KMS-11 (cell line): Measurements from ENCODE around the gene CYTH2.
A peak's percentile ranks its signal among the peaks of the same experiment; 100 is the strongest.

ENCODE experiments used
- H2AFZ ChIP-seq: fragments of 200-600 bp; sonication (generic); 2 replicates; pipeline ENCODE4 v1.6.1; 2016; ENCODE audit warnings: antibody characterized with exemption, mixed run types, low read depth
- H3K27ac ChIP-seq: fragments of 200-600 bp; sonication (generic); 2 replicates; pipeline ENCODE4 v1.6.1; 2016; ENCODE audit warnings: mild to moderate bottlenecking, mixed run types
- H3K27me3 ChIP-seq: fragments of 200-600 bp; sonication (generic); 2 replicates; pipeline ENCODE4 v1.6.1; 2017; ENCODE audit warnings: mild to moderate bottlenecking, low read depth, mixed run types, moderate library complexity; ENCODE audit not compliant: insufficient read depth
- H3K36me3 ChIP-seq: fragments of 200-600 bp; sonication (generic); 2 replicates; pipeline ENCODE4 v1.6.1; 2017; ENCODE audit warnings: mild to moderate bottlenecking, mixed run types; ENCODE audit not compliant: insufficient read depth
- H3K4me1 ChIP-seq: fragments of 200-600 bp; sonication (generic); 2 replicates; pipeline ENCODE4 v1.6.1; 2016; ENCODE audit warnings: mild to moderate bottlenecking, low read depth, mixed run types; ENCODE audit not compliant: poor library complexity, severe bottlenecking
- H3K4me2 ChIP-seq: fragments of 200-600 bp; sonication (generic); 2 replicates; pipeline ENCODE4 v1.7.0; 2016; ENCODE audit warnings: mild to moderate bottlenecking, mixed run types
- H3K4me3 ChIP-seq: fragments of 200-600 bp; sonication (generic); IDR thresholded peaks from 2 replicates; pipeline ENCODE4 v1.6.1; 2017; ENCODE audit warnings: low read depth, low read length, mixed read lengths; ENCODE audit not compliant: insufficient read depth
- H3K79me2 ChIP-seq: fragments of 200-600 bp; sonication (generic); 2 replicates; pipeline ENCODE4 v1.6.1; 2016; ENCODE audit warnings: low read depth, mixed run types; ENCODE audit not compliant: insufficient read depth
- H3K9ac ChIP-seq: fragments of 200-600 bp; sonication (generic); 2 replicates; pipeline ENCODE4 v1.6.1; 2016; ENCODE audit warnings: mild to moderate bottlenecking, mixed run types
- H4K20me1 ChIP-seq: fragments of 200-600 bp; sonication (generic); 2 replicates; pipeline ENCODE4 v1.6.1; 2016; ENCODE audit warnings: mild to moderate bottlenecking, mixed run types; ENCODE audit not compliant: insufficient read depth
- CTCF ChIP-seq: fragments of 200-600 bp; sonication (generic); conservative IDR thresholded peaks from 2 replicates; pipeline ENCODE4 v1.6.1; 2017; ENCODE audit warnings: low read depth, mild to moderate bottlenecking, antibody characterized with exemption, low read length, moderate library complexity, mixed read lengths

CYTH2 gene

DNA sequence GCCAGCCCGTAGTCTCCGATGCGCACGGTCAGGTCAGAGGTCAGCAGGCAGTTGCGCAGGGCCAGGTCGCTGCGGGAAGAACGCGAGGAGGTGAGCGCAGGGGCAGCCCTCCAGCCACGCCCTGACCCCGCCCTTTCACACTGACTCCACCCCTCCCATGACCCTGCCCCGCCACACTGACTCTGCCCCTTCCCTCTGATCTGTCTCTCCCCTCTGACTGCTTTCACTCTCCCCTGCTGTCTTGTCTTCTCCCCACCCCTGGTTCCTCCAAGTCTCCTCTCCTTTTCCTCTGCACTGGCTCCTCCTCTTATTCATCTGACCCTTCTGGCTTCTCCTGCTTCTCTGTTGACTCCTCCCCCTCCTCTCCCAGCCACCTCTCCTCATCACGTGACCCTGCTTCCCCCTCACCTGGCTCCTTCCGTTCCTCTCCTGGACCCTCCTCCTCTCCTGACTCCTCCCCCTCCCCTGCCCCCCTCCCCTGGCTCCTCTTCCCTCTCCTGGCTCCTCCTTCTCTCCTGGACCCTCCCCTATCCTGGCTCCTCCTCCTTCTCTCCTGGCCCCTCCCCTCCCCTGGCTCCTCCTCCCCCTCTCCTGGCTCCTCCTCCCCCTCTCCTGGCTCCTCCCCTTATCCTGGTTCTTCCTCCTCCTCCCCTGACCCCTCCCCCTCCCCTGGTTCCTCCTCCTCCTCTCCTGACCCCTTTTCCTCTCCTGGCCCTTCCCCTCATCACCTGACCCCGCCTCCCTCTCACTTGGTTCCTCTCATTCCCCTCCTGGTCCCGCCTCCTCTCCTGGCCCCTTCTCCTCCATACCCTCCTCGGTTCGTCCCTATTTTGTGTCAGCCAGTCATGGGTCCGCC, 32.6 kb downstream of the CYTH2 start:
- Histone ChIP-seq H3K79me2 (no peaks in the 10 kb centered on the region), H3K4me3 (no peak overlapping the region), H3K4me2 (peak overlapping the region; percentile 92), H3K9ac (no peak overlapping the region), H3K27me3 (peaks cover 72% of the 10 kb centered on the region), H3K27ac (no peak overlapping the region), H2AFZ (peak overlapping the region; percentile 90), H3K36me3 (no peaks in the 10 kb centered on the region), H4K20me1 (no peaks in the 10 kb centered on the region), H3K4me1 (peaks cover 12% of the 10 kb centered on the region)
- TF ChIP-seq CTCF = no peak

- no peaks in the 10 kb centered on the region for H4K20me1 ChIP-seq
- peaks cover 72% of the 10 kb centered on the region for H3K27me3 ChIP-seq
- H2AFZ ChIP-seq = peak overlapping the region; percentile 49
- no peak overlapping the region for H3K4me3 ChIP-seq
- no peak overlapping the region for H3K27ac ChIP-seq
- no peaks in the 10 kb centered on the region for H3K36me3 ChIP-seq
- H3K4me2 ChIP-seq = peak overlapping the region; percentile 57
- no peak for TF ChIP-seq CTCF
- no peak overlapping the region for H3K9ac ChIP-seq
- no peaks in the 10 kb centered on the region for H3K79me2 ChIP-seq
- peaks cover 12% of the 10 kb centered on the region for H3K4me1 ChIP-seq
These were observed 33.3 kb downstream of the CYTH2 start for GRCh38 chr19:48502350-48503018.

GRCh38 chr19:48506138-48506733, 37.1 kb downstream of the CYTH2 start:
- Histone ChIP-seq H3K27me3 (peaks cover 72% of the 10 kb centered on the region), H3K4me1 (peaks cover 6% of the 10 kb centered on the region), H3K4me3 (no peak overlapping the region), H3K4me2 (no peak overlapping the region), H3K9ac (no peak overlapping the region), H4K20me1 (no peaks in the 10 kb centered on the region), H3K36me3 (no peaks in the 10 kb centered on the region), H3K79me2 (no peaks in the 10 kb centered on the region), H2AFZ (no peak overlapping the region), H3K27ac (no peak overlapping the region)
- peak; percentile 82 for TF ChIP-seq CTCF

DNA sequence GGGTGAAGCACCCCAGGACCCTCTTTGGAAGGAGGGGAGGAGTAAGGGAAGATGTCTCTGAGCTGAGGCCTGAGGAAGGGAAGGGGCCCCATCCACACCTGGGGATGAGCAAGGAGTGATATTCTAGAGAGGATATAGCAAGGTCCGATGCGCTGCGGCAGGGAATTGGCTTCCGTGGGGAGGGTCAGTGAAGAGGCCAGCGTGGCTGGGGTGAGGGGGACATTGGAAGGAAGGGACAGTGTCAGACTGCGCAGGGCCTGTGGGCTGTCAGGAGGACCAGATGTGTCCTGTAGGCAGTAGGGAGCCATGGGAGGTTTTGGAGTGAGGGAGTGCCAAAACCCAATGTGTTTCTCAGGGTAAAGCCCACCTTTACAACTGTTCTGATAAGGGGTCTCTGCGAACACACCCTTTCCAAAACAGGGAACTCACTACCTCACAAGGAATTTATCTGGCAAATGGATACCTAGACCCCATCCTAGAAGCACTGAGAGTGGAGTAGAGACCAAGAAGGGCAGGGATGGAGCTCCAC, 38.8 kb downstream of the CYTH2 start:
- Histone ChIP-seq H3K27me3 (peaks cover 78% of the 10 kb centered on the region), H4K20me1 (no peaks in the 10 kb centered on the region)

More for the DNA sequence above, 38.8 kb downstream of the CYTH2 start:
- Histone ChIP-seq H3K36me3 (no peaks in the 10 kb centered on the region), H3K79me2 (no peaks in the 10 kb centered on the region), H3K4me2 (no peak overlapping the region), H3K9ac (no peak overlapping the region), H3K27ac (no peak overlapping the region), H3K4me3 (no peak overlapping the region), H3K4me1 (peaks cover under 1% of the 10 kb centered on the region), H2AFZ (no peak overlapping the region)
- TF ChIP-seq CTCF = no peak
